ENCODE measurements around the gene TRIM26.

Gene TRIM26

GRCh38 chr6:30219244-30219643 is 6.0 kb upstream of the TRIM26 start:
- H3K4me3 ChIP-seq (ENCODE audit: low read depth, low read length) = no peak overlapping the region
- DNase-seq (ENCODE audit: low read depth) = peak; percentile 82
- TF ChIP-seq MYC (IDR thresholded peaks at IDR 0.05; ENCODE audit: low read depth, low read length) (peak; percentile 40; the same call in 1 of the 2 replicates), POLR2A (IDR thresholded peaks at IDR 0.05; ENCODE audit: extremely low read depth, insufficient read length) (peak; percentile 39), CTCF (IDR thresholded peaks at IDR 0.05; ENCODE audit: low read depth, low read length) (peak; percentile 97)
- TF ChIP-seq, protein P1, sequence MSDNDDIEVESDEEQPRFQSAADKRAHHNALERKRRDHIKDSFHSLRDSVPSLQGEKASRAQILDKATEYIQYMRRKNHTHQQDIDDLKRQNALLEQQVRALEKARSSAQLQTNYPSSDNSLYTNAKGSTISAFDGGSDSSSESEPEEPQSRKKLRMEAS (IDR thresholded peaks at IDR 0.05; ENCODE audit: low read depth, low read length) = peak; percentile 28; the same call in 1 of the 2 replicates

- no peak for DNase-seq (ENCODE audit: low read depth)
- TF ChIP-seq CTCF (IDR thresholded peaks at IDR 0.05; ENCODE audit: low read depth, low read length) (no peak), POLR2A (IDR thresholded peaks at IDR 0.05; ENCODE audit: extremely low read depth, insufficient read length) (no peak), MYC (IDR thresholded peaks at IDR 0.05; ENCODE audit: low read depth, low read length) (no peak)
- TF ChIP-seq, protein P1 (IDR thresholded peaks at IDR 0.05; ENCODE audit: low read depth, low read length) = no peak
Observed at GRCh38 chr6:30216096-30216495, 2.9 kb upstream of the TRIM26 start.

GRCh38 chr6:30214657-30214982 is 1.4 kb upstream of the TRIM26 start:
- peak overlapping the region; percentile 72 for H3K4me3 ChIP-seq (ENCODE audit: low read depth, low read length)
- DNase-seq (ENCODE audit: low read depth) = no peak
- TF ChIP-seq POLR2A (IDR thresholded peaks at IDR 0.05; ENCODE audit: extremely low read depth, insufficient read length) (no peak), CTCF (IDR thresholded peaks at IDR 0.05; ENCODE audit: low read depth, low read length) (no peak), MYC (IDR thresholded peaks at IDR 0.05; ENCODE audit: low read depth, low read length) (no peak)
- TF ChIP-seq, protein P1 (IDR thresholded peaks at IDR 0.05; ENCODE audit: low read depth, low read length) = no peak

More at GRCh38 chr6:30216096-30216495, 2.9 kb upstream of the TRIM26 start:
- no peak overlapping the region for H3K4me3 ChIP-seq (ENCODE audit: low read depth, low read length)

- TF ChIP-seq CTCF (IDR thresholded peaks at IDR 0.05; ENCODE audit: low read depth, low read length) (no peak), POLR2A (IDR thresholded peaks at IDR 0.05; ENCODE audit: extremely low read depth, insufficient read length) (peak; percentile 83), MYC (IDR thresholded peaks at IDR 0.05; ENCODE audit: low read depth, low read length) (peak; percentile 48)
- TF ChIP-seq, protein P1 (IDR thresholded peaks at IDR 0.05; ENCODE audit: low read depth, low read length) = peak; percentile 57; the same call in 1 of the 2 replicates
- peak; percentile 88 for DNase-seq (ENCODE audit: low read depth)
- H3K4me3 ChIP-seq (ENCODE audit: low read depth, low read length) = peak overlapping the region; percentile 72
Observed at GRCh38 chr6:30213957-30214656, 901 bp upstream of the TRIM26 start.

DNA sequence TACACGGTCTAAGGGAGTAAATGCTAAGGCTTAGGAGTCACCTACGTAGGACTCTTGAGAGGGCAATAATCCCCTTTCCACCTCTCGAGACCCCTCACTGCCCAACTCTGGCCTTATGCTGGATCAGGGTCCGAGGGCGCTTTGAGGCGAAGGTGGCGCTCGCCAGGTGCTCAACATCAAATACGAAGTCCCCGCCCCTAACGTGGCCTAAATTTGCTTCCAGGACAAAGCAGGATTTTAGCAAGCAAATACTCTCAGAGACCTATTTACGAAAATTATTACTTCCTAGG is 406 bp upstream of the TRIM26 start:
- TF ChIP-seq, protein P1 (IDR thresholded peaks at IDR 0.05; ENCODE audit: low read depth, low read length) = no peak
- no peak for TF ChIP-seq POLR2A (IDR thresholded peaks at IDR 0.05; ENCODE audit: extremely low read depth, insufficient read length)
- no peak for TF ChIP-seq MYC (IDR thresholded peaks at IDR 0.05; ENCODE audit: low read depth, low read length)
- no peak for TF ChIP-seq CTCF (IDR thresholded peaks at IDR 0.05; ENCODE audit: low read depth, low read length)
- no peak for DNase-seq (ENCODE audit: low read depth)
- H3K4me3 ChIP-seq (ENCODE audit: low read depth, low read length) = peak overlapping the region; percentile 72
